GM12878 (cell line): ENCODE data around the gene AKAP13. TPM values are rescaled to one million over a fixed set of nuclear protein-coding genes. Genes with fewer than 3 reads are reported as not detected.
A peak's percentile ranks its signal among the peaks of the same experiment; 100 is the strongest.

ENCODE experiments used
- CEBPB ChIP-seq, 2 experiments: fragments of 150-350 bp in 1 of 2; IDR thresholded peaks; 2 replicates each; pipeline ENCODE4 v1.6.1; 2012 to 2014; ENCODE audit warnings: low read depth in 2 of 2, low read length in 2 of 2, borderline replicate concordance in 1 of 2, inconsistent platforms in 1 of 2
- CHD1 ChIP-seq: IDR thresholded peaks from 2 replicates; pipeline ENCODE4 v1.6.1; 2012; ENCODE audit warnings: low read depth, low read length, improper control_type of control experiment
- CHD4 ChIP-seq: fragments of 200-600 bp; sonication (generic); IDR thresholded peaks from 2 replicates; pipeline ENCODE4 v1.6.1; 2016; ENCODE audit warnings: mild to moderate bottlenecking
- E2F4 ChIP-seq: IDR thresholded peaks from 2 replicates; pipeline ENCODE4 v1.6.1; 2012; ENCODE audit warnings: low read depth, low read length, improper control_type of control experiment
- E4F1 ChIP-seq: fragments of 450-650 bp; IDR thresholded peaks from 2 replicates; pipeline ENCODE4 v1.6.1; 2018; ENCODE audit warnings: borderline replicate concordance, mild to moderate bottlenecking; ENCODE audit not compliant: partially characterized antibody
- FOS ChIP-seq: IDR thresholded peaks from 3 replicates; pipeline ENCODE4 v1.6.1; 2011; ENCODE audit warnings: borderline replicate concordance; ENCODE audit not compliant: insufficient read length; ENCODE audit errors: extremely low read depth
- GABPA ChIP-seq: IDR thresholded peaks from 2 replicates; pipeline ENCODE4 v1.6.1; 2014; ENCODE audit warnings: antibody characterized with exemption, low read depth, mild to moderate bottlenecking, inconsistent platforms
- IKZF2 ChIP-seq, 2 experiments: fragments of 450-650 bp; IDR thresholded peaks; 2 replicates each; pipeline ENCODE4 v1.6.1; 2017; ENCODE audit warnings: mild to moderate bottlenecking in 2 of 2, moderate library complexity in 2 of 2
- LARP7 ChIP-seq: fragments of 450-650 bp; IDR thresholded peaks from 2 replicates; pipeline ENCODE4 v1.6.1; 2017; ENCODE audit warnings: mild to moderate bottlenecking
- PBX3 ChIP-seq: IDR thresholded peaks from 2 replicates; pipeline ENCODE4 v1.6.1; 2011; ENCODE audit warnings: mild to moderate bottlenecking, low read depth, low read length, moderate library complexity; ENCODE audit not compliant: insufficient replicate concordance
- RFX5 ChIP-seq: IDR thresholded peaks from 2 replicates; pipeline ENCODE4 v1.6.1; 2011; ENCODE audit warnings: low read depth, low read length, improper control_type of control experiment
- SIX5 ChIP-seq: IDR thresholded peaks from 2 replicates; pipeline ENCODE4 v1.6.1; 2011; ENCODE audit warnings: mild to moderate bottlenecking, low read depth, low read length, moderate library complexity; ENCODE audit not compliant: severe bottlenecking
- SMAD5 ChIP-seq: IDR thresholded peaks from 2 replicates; pipeline ENCODE4 v1.6.1; 2016; ENCODE audit warnings: antibody characterized with exemption, low read depth
- SREBF2 ChIP-seq: IDR thresholded peaks from 2 replicates; pipeline ENCODE4 v1.6.1; 2012; ENCODE audit warnings: mild to moderate bottlenecking, low read length
- SRF ChIP-seq, 2 experiments: IDR thresholded peaks; 2 replicates each; pipeline ENCODE4 v1.6.1; 2011; ENCODE audit warnings: low read depth in 2 of 2, low read length in 2 of 2, mild to moderate bottlenecking in 1 of 2, moderate library complexity in 1 of 2
- STAT1 ChIP-seq: fragments of 450-650 bp; conservative IDR thresholded peaks from 2 replicates; pipeline ENCODE4 v1.6.1; 2014; ENCODE audit warnings: antibody characterized with exemption, mild to moderate bottlenecking
- TARDBP ChIP-seq: IDR thresholded peaks from 2 replicates; pipeline ENCODE4 v1.6.1; 2016; ENCODE audit warnings: borderline replicate concordance
- TCF7 ChIP-seq: IDR thresholded peaks from 2 replicates; pipeline ENCODE4 v1.6.1; 2014; ENCODE audit warnings: antibody characterized with exemption, borderline replicate concordance
- USF1 ChIP-seq: IDR thresholded peaks from 2 replicates; pipeline ENCODE4 v1.6.1; 2011; ENCODE audit warnings: borderline replicate concordance, low read depth, mild to moderate bottlenecking, moderate library complexity, mixed read lengths, low read length; ENCODE audit not compliant: insufficient read depth; ENCODE audit errors: extremely low read length
- USF2 ChIP-seq: IDR thresholded peaks from 2 replicates; pipeline ENCODE4 v1.6.1; 2011; ENCODE audit warnings: low read depth, low read length, improper control_type of control experiment, borderline replicate concordance
- ZBTB11 ChIP-seq: fragments of 450-650 bp; formaldehyde crosslinking; IDR thresholded peaks from 2 replicates; pipeline ENCODE4 v1.5.0; 2022; ENCODE audit warnings: mild to moderate bottlenecking, missing genetic modification characterization
- polyA plus RNA-seq, 11 experiments: library from polyadenylated mRNA; depleted of rRNA in 4 of 11; unstranded in 6 of 11; stranded (reverse) in 5 of 11; fragments of >200 nt; fragmentation: Nextera tagmentation in 4 of 11; fragmentation: Illumina TruSeq in 1 of 11; extraction: Ambion mirVana in 4 of 11; extraction: Trizol in 1 of 11; gene quantifications; 1 replicate in 1 of 11; 2 replicates in 10 of 11; pipeline versions ENCODE4 v1.2.1 to v1.2.3, GENCODE V29; 2011 to 2016; ENCODE audit warnings: inconsistent platforms in 2 of 11, missing spikeins in 2 of 11, low read depth in 1 of 11
- total RNA-seq, 4 experiments: library from RNA; depleted of rRNA in 3 of 4; stranded (reverse); fragments of >200 nt in 3 of 4; fragmentation: Illumina TruSeq in 1 of 4; extraction: Trizol in 1 of 4; gene quantifications; 2 replicates each; pipeline versions ENCODE4 v1.2.1 to v1.2.3, GENCODE V29; 2013 to 2021

The AKAP13 gene
- total and polyA plus RNA-seq, 10 of the 15 experiments (the other 5 are each of a cell fraction or from before 2014, with no cell fraction given) = 14.4 to 74.9 (median 55.1) TPM

GRCh38 chr15:85710340-85710842 lies 330.0 kb downstream of the AKAP13 start (continued):
- TF ChIP-seq ZBTB11 (no peak), SRF (IDR thresholded peaks at IDR 0.05; ENCODE audit: low read depth in 2 of 2, low read length in 2 of 2) (peak in 1 of 2 experiments; percentile 75; a peak in 2 of 4 replicates), CHD4 (no peak), TARDBP (no peak; the same call in 1 of the 2 replicates), RFX5 (no peak), E2F4 (no peak), SREBF2 (no peak), SIX5 (no peak), CHD1 (no peak), USF1 (no peak), GABPA (peak; percentile 77), FOS (no peak), E4F1 (no peak), STAT1 (no peak), SMAD5 (0 out of 2 replicates have a peak, but pooled peaks have one; percentile 68), CEBPB (IDR thresholded peaks at IDR 0.05; ENCODE audit: borderline replicate concordance in 1 of 2, low read depth in 2 of 2, low read length in 2 of 2) (peak in 1 of 2 experiments; percentile 62; a peak in 1 of 4 replicates), TCF7 (peak; percentile 67; the same call in 1 of the 2 replicates), IKZF2 (IDR thresholded peaks at IDR 0.05) (peak; percentile 74 to 87), USF2 (no peak), LARP7 (no peak), PBX3 (no peak)
